ENCODE results near the gene RSPH1.

Gene RSPH1

DNA sequence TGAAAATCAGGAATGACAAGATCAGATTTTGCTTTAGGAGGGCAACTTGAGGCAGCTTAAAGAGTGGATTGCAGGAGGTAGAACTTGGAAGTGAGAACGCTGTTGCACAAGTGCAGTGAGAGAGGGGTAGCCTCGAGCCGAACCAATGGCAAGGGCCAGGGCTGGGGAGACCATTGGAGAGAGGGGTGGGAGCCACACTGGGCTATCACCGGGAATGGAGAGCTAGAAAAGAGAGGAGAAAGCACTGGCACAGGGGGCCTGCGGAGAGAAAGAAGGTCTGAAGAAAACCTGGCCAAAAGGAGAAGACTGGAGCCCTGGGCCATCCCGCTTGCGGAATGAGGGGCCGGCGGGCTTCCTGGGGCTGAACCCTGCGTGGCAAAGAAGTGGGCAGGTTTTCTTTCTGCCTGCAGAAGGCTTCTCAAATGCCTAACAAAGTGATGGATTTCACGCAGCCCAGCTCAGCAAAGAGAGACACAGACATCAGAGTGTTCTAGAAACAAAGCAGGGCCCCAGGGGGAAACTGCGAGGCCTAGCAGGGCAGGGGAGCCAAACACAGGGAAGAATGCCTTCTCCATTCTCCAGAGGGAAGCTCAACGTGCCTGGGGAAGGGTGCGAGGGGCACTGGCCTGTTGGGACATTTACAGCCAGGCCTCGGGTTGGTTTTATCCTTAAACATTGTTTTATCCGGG is 16.5 kb upstream of the RSPH1 start:
- DNase-seq = no peak

DNA sequence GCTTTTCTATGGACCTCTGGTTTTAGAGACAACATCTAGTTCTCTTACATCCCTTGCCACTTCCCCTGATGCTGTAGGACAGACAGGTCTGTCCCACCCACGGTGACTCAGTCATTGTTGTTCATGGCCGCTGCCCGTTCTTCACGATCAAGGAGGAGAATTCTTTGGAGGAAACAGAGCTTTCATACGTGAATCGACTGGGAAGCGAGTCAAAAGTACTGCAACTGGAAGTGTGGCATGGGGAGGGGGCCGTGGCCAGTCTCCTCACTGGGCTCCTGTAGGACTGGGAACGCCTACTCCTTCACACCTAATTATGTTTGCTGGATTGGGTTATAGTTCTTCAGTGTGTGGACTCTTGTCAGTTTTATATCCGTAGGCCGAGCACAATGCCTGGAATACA is 13.2 kb upstream of the RSPH1 start:
- DNase-seq = no peak

DNA sequence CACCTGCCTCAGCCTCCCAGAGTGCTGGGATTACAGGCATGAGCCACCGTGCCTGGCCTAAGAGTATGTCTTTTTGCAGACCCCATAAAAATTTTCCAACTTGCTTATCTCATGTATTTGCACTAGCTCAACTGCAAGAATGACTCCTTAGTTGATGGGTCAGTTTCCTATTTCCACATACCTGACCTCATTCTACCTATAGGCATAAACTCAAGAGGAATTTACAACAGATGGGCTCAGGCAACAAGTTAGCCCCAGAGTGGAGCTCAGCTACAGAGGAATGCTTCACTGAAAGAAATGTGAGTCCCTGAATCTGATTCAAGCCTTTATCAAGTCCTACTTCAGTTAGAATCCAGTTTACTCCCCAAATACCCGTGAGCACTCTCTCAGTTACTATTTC is 12.3 kb upstream of the RSPH1 start:
- DNase-seq = no peak

DNA sequence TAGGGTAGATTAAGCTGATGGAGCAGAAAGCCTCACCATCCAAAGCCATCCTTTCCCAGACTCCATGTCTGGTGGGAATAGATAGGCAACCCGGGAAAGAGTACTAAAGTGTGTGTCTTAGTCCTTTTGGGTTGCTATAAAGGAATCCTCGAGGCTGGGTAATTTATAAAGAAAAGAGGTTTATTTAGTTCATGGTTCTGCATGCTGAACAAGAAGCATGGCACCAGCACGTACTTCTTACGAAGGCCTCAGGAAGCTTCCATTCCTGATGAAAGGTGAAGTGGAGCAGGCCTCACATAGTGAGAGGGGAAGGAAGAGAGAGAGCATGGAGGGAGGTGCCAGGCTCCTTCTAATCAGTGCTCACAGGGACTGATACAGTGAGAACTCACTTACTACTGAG is 11.4 kb upstream of the RSPH1 start:
- no peak for DNase-seq

DNA sequence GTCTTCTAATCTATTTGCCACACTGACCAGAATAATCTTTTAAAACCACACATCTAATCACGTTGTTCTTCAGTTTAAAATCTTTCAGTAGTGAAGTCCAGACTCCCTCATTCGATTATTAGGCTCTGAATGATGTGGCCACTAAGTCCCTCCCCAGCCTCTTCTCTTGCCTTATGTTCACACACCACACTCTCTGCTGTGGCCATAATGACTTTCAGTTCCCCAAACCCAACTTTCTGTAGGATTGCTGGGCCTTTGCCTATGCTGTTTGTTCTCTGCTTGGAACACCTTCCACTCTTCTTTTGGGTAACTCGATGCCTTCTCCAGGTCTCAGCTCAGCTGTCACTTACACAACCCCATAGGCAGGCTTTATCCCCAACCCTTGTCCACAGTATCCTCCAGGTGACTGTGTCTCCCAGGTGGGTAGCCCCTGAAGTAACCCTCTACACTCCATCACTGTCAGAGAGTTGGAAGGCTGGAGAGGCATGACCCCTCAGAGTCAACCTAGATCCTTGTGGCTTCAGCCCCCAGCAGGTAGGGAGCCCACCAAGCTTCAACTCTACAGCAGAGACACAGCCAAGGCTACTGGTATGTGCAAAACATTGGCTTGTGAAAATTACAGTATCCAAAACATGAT is 9.2 kb upstream of the RSPH1 start:
- DNase-seq = no peak

DNA sequence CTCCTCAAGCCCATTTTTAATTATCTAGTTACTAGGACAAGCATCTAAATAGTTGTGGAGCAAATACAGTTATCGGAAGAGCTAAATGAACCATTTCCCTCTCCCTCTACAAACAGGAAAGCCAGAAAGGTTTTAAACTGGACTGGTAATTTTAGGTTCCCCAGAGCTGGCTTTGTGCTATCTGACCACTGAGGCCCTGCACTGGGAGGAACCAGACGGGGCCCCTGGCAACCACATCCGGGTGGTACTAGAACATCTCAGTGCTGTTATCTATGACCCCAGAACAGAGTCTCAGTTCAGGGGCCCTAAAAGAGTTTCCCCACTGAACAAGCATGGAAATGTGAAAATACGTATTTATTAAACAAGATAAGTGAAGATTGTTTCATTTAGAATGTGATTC is 7.7 kb upstream of the RSPH1 start:
- DNase-seq = no peak

DNA sequence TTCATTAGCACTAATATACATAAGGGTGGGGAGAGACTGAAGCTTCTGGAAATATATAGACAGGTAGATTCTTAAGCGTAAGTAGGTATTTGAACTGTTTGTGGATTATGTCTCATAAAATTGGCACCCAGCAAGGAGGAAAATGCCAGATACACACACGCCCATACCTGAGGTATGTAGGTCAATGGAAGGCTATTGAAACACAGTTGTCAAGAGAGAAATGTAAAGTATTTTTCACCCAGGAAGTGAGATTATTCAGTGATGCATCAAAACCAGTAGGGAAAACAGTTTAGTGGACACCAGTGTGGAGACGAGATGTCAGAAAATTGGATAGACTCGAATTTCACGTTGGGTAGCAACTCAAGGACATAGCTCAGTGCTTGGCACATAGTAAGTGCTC is 4.7 kb upstream of the RSPH1 start:
- DNase-seq = no peak

DNA sequence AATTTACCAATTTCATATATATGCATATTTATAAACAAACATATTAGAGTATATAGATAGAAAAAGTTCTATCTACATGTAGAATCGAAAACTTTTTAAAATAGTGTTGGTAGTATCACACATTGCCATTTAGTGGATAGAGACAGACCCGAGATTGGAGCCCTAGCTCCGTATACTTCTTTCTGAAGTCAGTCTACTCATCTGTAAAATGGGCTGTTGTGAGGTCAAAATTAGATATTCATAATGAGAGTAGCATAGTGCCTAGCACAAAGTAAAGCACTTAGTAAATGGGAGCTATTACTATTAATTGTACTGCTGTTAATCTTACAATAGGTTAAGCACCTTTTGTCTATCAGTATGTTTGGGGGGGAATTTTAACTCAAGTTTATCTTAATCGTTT is 4.2 kb upstream of the RSPH1 start:
- no peak for DNase-seq

DNA sequence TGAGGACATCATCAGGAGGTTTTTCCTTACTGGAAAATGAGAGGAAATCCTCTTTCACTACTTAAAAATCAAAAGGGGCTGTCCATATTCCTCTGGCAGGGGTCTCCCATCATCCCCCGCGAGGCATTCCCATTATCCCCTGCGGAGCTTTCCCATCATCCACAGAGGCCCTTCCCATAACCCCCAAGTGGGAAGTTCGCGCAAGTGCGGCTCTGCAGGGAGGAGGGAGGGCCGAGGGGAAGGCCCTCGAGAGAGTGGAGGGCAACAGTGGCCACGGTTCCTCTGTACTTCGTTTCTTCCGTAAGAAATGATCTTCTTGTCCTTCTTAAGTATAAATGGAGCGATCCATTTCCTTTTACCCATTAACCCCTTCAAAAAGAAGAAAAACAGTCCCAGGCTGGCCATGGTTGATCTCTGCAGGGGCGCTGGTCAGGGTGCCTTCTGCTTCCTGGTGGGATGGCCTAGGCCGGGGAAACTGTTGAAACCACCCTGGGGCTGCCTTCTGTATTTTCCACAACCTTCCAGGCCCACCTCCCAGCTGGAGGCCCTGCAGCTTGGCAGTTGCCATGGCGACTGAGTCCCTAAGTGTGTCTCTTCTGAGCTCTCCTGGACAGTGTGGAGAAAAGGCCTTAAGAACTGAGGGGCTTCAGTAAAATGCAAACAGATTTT is 3.6 kb upstream of the RSPH1 start:
- no peak for DNase-seq

DNA sequence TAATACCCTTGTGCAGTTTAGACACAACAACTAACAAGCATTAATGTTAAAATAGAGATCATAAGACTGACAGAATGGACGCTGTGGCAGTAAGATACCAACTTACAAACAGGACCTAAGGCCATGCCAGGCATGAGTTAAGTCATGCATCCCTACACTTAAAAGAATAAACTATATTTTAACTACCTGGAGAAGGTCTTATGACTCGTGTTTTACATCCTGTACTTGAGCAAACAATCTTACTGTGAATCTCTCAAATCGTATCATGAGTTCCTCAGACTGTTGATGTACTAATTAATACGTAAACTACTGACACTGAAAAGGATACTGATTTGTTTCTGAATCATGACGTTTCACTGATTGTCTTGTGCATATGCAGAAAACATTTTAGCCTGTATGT is 2.0 kb upstream of the RSPH1 start:
- no peak for DNase-seq

DNA sequence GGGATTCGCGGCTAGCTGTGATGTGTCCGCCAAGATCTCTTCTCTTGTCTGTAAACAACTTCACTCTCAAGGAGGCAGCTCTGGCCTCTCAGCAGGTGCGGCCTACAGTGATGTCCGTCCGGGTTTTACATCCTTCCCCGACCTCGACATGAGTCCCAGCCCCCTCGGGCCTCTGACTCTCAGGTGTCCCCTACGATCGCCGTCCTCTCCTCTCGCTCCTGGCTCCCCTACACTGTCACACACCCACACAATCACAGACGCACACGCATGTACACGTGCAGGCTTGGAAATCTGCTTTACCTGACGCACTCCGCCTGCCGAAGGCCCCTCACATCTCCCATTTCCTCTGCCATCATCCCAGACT is 797 bp upstream of the RSPH1 start:
- no peak for DNase-seq

DNA sequence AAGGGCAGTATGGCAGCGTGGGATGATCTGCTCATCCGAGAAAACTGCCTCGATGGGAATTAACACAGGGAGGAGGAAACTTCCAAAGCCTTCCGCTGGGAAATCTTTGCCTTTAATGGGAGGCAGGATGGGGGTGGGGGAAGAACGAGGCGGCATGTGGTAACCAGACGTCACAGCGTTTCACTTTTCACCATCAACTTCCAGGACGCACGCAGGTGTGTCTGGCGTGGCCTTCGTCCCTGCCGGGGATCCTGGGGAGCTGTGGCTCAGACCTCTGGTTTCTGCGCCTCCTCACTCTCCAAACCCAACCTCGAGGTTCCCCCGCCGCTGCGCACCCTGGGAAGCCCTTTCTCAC is 282 bp downstream of the RSPH1 start:
- peak; percentile 59 for DNase-seq

DNA sequence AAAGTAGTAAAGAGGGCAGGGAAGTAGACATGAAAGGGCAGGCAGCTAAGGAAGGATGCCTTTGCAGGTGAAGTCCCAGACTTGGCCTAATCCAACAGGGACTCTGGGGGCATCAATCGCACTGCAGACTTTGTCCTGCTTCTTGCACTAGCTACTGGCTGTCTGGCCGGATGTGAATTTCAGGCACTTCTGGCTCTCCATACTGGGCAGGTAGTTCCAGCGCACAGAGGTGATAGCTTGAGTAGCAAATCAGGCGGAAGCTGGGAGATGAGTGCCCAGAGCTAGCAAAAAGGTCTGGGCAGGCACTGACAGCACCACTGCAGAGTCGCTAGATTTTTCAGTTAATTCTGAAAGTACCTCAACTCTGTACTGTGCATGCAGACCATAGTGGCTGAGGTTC is 997 bp downstream of the RSPH1 start:
- DNase-seq = no peak

DNA sequence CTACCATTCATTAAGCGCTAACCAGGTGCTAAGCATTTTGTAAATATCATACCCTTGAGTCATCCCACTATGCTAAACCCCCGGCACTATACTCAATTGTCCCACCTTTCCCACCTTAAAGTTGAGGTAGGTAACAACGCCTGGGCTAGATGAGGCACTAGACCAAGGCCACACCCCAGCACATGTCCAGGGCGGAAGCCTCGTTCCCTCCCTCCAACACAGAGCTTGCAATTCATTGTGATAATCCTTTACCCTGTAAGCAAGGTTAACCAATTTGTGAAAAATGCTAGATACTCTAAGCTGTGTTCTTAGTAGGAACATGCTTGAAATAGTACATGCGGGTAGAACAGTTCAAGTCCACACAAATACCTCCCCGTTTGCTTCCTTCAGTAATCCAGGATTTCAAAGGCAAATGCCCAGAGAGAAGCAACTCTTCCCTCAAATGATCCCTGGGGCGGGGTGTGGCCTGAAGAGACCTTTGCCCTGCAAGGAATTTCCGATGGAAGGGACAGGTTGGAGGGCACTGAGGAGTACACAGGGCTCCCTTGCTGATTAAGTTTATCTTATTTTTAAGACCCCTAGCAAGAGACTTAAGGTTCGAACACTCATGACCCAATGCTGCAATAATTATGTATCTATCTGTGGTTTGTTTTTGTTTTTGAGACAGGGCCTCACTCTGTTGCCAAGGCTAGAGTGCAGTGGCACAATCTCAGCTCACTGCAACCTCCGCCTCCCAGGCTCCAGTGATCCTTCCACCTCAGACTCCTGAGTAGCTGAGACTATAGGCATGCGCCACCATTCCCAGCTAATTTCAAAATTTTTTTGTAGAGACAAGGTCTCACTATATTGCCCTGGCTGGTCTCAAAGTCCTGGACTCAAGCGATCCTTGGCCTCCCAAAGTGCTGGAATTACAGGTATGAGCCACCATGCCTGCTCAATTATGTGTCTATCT is 2.6 kb downstream of the RSPH1 start:
- DNase-seq = no peak

DNA sequence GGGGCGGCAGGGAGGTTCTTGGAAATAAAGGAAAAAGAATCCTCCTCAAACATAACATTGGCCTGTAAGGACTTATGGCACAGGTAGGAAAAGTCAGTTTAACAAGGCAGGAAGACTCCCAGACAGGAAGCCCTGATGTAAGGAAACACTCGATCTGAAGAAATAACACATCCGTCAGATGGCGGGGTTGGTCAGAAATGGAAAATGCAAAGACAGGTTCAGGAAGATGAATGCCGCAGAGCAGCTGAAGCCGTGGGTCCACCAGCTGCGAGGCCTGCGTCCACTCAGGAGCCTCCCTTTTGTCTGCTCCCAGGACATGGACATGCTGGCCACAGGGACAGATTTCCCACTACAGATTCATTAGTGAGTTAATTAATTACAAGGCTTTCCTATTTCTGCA is 3.8 kb downstream of the RSPH1 start:
- no peak for DNase-seq

DNA sequence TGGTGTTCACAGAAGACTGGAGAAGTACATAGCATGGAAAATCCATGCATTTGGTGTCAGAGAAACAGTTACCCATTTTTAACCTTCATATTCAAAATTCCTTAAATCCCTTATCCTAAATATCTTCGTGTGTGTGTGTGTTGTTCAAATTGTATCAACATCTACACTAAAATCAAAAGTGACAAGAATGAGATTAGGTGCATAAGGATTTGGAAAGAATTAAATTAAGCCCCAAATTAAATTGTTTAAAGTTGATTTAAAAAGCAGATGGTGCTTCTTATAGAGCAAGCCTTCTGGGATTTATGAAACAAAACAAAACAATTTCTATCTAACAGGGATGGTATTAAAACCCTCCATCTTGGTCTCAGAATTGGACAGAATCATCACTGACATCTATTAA is 4.7 kb downstream of the RSPH1 start:
- DNase-seq = no peak

DNA sequence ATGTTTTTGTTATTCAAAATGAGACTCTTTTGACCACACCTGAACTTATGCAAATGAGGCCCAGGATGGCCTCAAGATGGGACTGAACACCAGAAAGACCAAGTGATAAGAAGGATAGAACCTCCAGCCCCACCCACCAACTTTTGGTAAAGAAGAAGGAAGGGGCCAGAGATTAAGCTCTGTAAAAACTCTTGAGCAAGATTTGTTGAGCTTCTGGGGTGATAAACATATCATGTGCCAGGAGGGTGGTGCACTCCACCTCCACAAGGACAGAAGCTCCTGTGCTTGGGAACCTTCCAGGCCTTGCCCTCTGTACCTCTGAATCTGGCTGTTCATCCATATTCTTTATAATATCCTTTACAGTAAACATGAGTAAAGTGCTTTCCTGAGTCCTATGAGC is 5.3 kb downstream of the RSPH1 start:
- no peak for DNase-seq

DNA sequence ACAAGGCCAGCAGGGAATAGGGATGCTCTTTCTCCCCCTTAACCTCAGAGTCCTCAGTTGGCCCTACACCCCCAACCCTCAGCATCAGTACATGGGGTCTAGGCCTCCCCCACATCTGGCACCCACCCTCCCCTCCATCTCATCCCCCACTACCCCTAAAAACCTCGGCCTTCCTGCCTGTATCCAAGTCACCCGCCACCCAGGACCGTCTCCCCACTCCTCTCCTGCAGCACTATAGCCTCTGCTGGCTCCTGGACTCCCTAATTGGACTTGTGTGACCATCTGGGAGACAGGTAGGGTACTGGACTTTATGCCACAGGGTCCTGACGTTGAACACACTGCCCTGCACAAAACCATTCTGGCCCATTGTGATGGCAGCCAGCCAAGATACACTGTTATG is 6.0 kb downstream of the RSPH1 start:
- DNase-seq = no peak

DNA sequence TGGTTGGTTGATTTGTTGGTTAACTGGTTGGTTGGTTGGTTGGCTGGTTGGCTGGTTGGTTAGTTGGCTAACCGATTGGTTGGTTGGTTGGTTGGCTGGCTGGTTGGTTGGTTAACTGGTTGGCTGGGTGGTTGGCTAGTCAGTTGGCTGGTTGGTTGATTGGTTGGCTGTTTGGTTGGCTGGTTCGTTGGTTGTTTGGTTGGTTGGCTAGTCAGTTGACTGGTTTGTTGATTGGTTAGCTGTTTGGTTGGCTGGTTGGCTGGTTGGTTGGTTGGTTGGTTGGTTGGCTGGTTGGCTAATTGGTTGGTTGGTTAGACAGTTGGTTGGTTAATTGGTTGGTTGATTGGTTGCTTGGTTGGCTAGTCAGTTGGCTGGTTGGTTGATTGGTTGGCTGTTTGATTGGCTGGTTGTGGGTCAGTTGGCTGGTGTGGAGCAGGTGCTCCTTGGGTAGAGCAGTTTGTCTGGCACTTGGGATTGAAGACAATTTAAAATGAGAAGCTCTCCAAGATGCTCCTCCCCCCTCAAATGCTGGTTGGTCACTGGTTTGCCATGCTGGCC is 6.9 kb downstream of the RSPH1 start:
- DNase-seq = no peak

DNA sequence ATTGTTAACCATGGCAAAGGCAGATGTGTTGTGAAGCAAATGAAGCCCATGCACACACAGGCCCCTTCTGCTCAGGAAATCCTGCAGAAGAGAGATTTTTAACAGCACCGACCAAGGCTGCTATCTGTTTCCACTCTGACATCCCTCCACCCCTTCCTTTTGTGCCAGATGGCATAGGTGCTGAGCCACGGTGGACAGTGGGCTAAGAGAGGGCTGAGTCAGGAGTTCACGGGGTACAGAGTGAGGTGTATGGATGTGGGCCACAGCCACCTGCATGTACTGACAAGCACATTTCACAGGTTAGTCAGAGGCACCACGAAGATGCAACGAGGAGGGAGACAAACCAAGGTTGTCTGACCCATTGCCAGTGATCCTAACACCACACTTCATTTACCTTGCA is 9.5 kb downstream of the RSPH1 start:
- DNase-seq = peak; percentile 86

DNA sequence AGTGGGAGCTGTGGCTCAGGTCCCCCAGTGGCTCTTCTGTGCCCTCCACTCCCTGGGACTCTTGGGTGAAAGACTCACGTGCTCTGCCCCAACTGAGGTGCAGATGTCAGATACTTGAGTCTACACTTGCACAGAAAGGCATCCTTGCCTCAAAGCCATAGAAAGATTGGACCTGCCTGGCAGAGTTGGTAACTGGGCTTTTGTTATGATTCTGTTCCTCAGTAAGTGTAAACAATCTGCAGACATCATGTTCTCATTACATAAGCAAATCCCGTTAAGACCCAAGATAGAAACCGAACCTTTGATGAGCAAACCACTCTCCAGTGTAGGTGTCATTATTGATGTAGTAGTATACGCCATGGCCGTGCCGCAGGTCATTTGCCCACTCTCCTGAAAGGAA is 10.0 kb downstream of the RSPH1 start:
- DNase-seq = peak; percentile 64

DNA sequence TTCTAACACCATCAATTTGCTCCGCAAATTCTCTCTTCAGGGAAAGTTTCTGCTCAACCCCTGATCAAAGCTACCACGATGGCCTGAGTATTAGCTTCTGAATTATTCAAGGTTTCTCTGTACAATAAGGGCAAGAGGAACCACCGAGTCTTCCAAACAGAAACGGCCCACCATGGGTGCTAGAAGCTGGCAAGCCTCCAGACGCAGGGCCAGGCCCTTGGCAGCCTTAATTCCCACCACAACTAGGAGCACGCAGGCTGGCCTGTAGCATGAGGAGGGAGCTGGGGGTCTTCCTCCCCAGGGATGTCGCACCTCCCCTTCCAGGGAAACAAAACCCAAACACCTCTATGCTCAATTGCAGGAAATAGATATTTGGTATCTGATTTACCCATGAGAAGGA is 11.1 kb downstream of the RSPH1 start:
- no peak for DNase-seq

DNA sequence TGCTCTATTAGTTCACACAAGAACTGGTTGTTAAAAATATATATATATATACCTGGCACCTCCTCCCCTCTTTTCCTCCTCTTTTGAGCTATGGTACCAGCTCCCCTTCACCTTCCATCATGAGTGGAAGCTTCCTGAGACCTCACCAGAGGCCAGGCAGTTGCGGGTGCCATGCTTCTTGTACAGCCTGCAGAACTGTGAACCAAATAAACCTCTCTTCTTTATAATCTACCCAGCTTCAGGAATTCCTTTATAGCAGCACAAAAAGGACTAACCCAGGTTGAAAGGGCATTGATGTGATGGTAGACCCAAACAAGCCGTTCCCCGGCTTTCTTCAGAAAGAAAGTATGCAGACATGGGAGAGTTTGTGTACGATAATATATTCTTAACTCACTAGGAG is 14.9 kb downstream of the RSPH1 start:
- DNase-seq = no peak

Data from NCI-H526 treated with DMSO at 0.1 percent for 48 hours (cell line).